ENCODE results near the gene SLX4IP.

Gene SLX4IP

DNA sequence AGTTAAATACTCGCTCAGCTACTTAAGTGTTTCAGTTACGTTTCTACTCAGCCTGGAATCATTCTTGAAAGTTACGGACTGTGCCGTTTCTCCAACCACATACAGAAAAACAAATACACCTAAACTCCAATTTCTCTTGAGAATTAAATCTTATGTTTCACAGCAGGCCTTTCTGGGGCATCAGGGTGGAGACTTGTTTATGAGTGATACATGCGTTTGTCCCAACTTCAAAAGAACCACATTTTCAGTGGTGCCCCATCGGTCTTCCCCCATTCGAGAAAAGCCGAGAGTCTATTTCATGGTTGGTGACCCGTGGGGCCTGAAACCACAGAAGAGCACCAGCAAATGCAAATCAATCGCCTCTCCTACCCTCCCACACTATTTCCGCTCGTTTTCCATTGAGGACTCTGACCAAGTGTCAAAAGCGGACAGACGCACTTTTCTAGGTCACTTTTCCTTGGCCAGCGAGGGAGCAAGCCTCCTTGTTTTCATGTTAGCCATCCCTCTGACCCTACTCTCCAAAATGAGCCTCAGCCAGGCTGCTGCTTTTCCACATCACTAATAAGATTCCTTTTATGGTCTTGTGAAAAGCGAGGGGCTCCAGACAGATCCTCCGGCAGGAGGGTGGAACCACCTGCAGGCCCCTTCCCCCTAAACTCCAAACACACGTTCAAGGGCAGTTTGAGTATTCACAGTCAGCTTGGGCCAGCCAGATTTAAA lies 235.6 kb downstream of the SLX4IP start:
- no peak for DNase-seq

GRCh38 chr20:10671221-10671918 lies 236.3 kb downstream of the SLX4IP start:
- peak; percentile 47 for DNase-seq

DNA sequence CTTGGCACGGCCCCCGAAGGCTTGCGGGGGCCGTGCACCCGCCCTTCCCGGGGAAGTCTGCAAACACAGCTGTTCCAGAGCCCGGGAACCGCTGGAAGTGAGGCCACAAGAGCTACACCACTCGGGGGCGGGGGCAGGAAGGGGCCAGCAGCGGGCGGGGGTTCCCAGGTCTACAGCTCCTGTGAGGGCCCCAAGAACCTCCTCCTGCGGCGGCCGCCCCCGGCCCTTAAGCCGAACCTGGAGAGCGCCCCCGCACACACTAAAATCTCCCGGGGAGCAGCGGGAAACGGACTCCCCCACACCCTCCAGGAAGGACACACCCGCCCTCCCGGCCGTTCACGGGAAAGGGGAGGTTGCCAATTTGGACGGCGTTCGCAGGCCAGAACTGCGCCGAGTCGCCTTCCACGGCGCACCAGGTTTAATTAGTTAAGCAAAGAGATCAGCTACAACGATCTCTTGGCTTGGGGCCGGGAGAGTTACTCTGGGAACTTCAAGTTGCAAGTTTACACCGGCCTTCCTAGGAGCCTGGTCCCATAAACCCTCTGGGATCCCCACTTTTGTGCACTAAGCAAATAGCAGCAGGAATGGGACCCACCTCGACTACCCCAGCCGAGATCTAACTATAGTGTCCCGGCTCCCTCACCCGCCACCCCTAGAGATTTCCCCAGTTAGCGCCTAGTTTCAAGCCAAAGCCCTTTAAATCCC lies 237.0 kb downstream of the SLX4IP start:
- peak; percentile 18 for DNase-seq

DNA sequence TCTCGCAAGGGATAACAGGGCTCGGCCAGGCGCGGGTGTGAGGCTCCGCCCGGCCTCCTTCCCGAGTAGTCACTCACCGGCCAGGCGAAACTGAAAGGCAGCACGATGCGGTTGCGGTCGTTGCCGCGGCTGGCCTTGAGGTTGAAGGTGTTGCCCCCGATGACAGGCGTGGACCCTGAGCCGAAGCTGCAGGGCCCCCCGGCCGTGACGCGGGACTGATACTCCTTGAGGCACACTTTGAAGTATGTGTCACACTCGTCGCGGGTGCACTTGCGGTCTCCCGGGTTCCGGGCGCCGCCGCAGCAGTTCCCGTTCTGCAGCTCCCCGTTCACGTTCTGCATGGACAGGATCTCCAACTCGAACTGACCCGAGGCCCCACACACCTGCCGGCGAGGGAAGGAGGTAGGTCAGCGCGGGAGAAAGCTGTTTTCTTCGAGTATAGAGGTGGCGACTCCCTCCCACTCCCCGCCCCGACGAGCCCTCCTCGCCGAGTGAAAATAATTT lies 237.6 kb downstream of the SLX4IP start:
- peak; percentile 27 for DNase-seq

- no peak for DNase-seq
These were observed 238.2 kb downstream of the SLX4IP start for GRCh38 chr20:10673176-10673841.

DNA sequence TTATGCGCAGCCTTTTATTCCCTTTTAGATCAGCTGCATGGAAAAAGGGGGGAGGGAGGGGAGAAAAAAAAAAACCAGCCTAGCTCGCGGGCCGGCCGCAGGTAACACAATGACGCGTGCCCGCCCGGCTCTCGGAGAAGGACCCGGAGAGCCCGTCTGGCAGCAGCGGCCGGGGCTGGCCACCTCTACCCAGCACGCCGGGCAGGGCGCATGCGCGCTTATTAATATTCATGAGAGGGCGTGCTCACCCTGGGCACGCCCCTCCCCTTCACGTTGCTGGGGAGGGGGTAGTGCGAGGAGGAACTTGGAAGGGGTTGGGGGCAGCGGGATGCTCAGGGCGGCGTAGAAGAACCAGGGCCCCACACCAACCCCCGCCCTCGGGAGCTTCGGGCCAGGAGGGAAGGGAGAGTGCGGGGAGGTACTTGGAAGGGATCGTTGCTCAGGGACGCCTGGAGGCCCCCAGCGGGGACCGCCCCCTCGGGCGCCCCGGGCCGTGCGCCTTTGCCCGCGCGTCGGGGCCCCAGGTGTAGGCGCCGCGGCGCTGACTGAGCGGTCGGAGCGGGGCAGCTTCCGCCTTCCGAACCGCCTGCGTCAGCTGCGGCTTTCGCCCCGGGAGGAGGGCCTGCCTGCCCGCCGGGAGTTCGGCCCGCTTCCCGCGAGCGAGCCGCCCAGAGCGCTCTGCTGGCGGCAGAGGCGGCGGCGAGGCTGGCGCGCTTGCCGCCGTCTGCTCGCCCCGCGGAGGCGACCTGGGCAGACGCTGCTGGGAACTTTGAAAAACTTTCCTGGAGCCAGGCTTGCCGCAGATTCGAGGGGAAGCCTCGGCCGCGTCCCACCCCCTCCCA lies 239.0 kb downstream of the SLX4IP start, which contains the start of gene JAG1:
Gene JAG1 (minus strand): TSS at position 158 of the 842 bp plus-strand sequence. CDS start 469 bp downstream, outside the sequence.
- DNase-seq, result peak; percentile 85

DNA sequence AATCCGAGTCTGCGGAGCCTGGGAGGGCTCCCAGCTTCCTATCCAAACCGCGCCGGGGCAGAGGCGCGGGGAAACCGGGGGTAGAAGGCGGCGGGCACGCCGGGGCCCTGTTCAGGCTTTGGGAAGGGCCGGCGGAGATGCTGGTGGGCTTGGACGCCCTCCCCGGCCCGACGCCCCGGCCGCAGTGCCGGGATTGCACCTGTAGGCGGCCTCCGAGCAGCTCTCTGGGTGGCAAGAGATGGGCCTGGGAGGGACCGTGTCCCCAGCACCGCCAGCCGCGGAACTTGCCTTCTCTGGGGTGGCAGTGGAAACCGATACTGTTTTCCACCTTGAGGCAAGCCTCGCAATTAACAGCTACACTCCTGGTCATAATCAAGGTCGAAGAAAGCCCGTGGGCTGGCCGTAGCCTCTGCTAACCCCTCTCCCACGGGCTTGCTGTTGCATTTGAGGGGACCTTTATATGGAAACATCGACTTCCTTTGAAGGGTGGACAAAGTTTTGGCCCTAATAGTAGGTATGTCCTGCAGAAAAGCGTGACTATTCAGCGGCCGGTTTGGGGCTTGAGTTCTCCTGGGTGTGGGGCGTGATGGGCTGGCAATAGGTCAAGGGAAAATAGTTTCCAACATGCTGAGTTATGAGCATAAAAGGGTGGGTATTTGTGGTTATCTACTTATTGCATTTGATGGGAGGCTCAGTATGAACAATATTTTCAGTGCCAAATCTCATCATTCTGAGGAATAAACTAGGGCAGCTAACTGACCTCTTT lies 239.8 kb downstream of the SLX4IP start:
- peak; percentile 52 for DNase-seq

- DNase-seq, result no peak
These were observed 240.3 kb downstream of the SLX4IP start for GRCh38 chr20:10675450-10675848.

DNA sequence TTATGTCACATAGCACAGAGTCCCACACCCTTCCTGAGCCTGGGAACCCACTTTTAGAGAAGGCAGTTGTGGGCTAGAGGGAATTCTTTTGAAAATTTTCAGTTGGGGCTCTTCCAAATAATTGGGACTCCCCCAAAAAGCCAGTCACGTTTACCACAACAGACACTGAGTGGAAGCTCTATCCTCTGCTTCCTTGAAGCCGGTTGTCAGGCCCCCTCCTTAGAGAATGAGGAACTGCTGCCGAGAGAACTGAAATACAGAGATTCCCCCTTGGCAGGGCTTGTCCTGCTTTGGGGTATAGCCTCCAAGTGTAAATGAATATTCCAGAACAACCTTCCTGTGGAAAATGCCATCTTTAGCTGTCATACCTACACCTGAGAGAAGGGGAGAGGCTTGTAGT lies 241.4 kb downstream of the SLX4IP start:
- DNase-seq, result no peak
